GM12878 (cell line): ENCODE measurements around the gene HSPBP1.

ENCODE experiments used
- CBX3 ChIP-seq: fragments of 200-600 bp; sonication (generic); IDR thresholded peaks from 2 replicates; pipeline ENCODE4 v1.6.1; 2016; ENCODE audit warnings: low read depth, borderline replicate concordance
- CEBPB ChIP-seq, 2 experiments: fragments of 150-350 bp in 1 of 2; IDR thresholded peaks; 2 replicates each; pipeline ENCODE4 v1.6.1; 2012 to 2014; ENCODE audit warnings: low read depth in 2 of 2, low read length in 2 of 2, borderline replicate concordance in 1 of 2, inconsistent platforms in 1 of 2
- CTCF ChIP-seq, 3 experiments: IDR thresholded peaks in 2 of 3; conservative IDR thresholded peaks in 1 of 3; 2 replicates each; pipeline ENCODE4 v1.5.1; 2011; ENCODE audit warnings: low read depth in 3 of 3, low read length in 3 of 3, mild to moderate bottlenecking in 3 of 3, control low read depth in 2 of 3, moderate library complexity in 2 of 3, inconsistent platforms in 1 of 3, mixed read lengths in 1 of 3; ENCODE audit not compliant: control insufficient read depth in 2 of 3, insufficient read depth in 1 of 3; ENCODE audit errors: extremely low read depth in 1 of 3
- EP300 ChIP-seq, 2 experiments: fragments of 150-350 bp in 1 of 2; IDR thresholded peaks; 2 replicates each; pipeline ENCODE4 v1.6.1; 2011 to 2012; ENCODE audit warnings: low read depth in 2 of 2, low read length in 2 of 2, borderline replicate concordance in 1 of 2, improper control_type of control experiment in 1 of 2, inconsistent platforms in 1 of 2; ENCODE audit not compliant: control insufficient read depth in 1 of 2
- ESRRA ChIP-seq: IDR thresholded peaks from 2 replicates; pipeline ENCODE4 v1.6.1; 2012; ENCODE audit warnings: mild to moderate bottlenecking, low read length, improper control_type of control experiment
- EZH2 ChIP-seq: IDR thresholded peaks from 2 replicates; pipeline ENCODE4 v1.6.1; 2012; ENCODE audit warnings: low read depth, mild to moderate bottlenecking, control low read depth, inconsistent platforms, low read length, borderline replicate concordance; ENCODE audit not compliant: control insufficient read depth
- GABPA ChIP-seq: IDR thresholded peaks from 2 replicates; pipeline ENCODE4 v1.6.1; 2014; ENCODE audit warnings: antibody characterized with exemption, low read depth, mild to moderate bottlenecking, inconsistent platforms
- HDAC2 ChIP-seq: fragments of 200-600 bp; sonication (generic); IDR thresholded peaks from 2 replicates; pipeline ENCODE4 v1.6.1; 2017
- HDGF ChIP-seq: fragments of 450-650 bp; IDR thresholded peaks from 2 replicates; pipeline ENCODE4 v1.6.1; 2016; ENCODE audit warnings: antibody characterized with exemption
- MAX ChIP-seq: IDR thresholded peaks from 2 replicates; pipeline ENCODE4 v1.6.1; 2012; ENCODE audit warnings: low read depth, low read length, improper control_type of control experiment
- MXI1 ChIP-seq: fragments of 150-350 bp; IDR thresholded peaks from 2 replicates; pipeline ENCODE4 v1.6.1; 2011; ENCODE audit warnings: low read depth, mild to moderate bottlenecking, inconsistent platforms, low read length, improper control_type of control experiment
- REST ChIP-seq: IDR thresholded peaks from 2 replicates; pipeline ENCODE4 v1.6.1; 2012; ENCODE audit warnings: mild to moderate bottlenecking, low read depth, low read length
- SMC3 ChIP-seq: IDR thresholded peaks from 2 replicates; pipeline ENCODE4 v1.6.1; 2011; ENCODE audit warnings: low read length, improper control_type of control experiment, borderline replicate concordance
- ZNF24 ChIP-seq: fragments of 450-650 bp; IDR thresholded peaks from 2 replicates; pipeline ENCODE4 v1.6.1; 2017; ENCODE audit warnings: antibody characterized with exemption, mild to moderate bottlenecking

GRCh38 chr19:55309448-55309847 is 29.5 kb upstream of the HSPBP1 start:
- TF ChIP-seq CTCF (IDR thresholded peaks at IDR 0.05 in 2 of 3, conservative IDR thresholded peaks at IDR 0.05 in 1 of 3; ENCODE audit: control insufficient read depth in 2 of 3, extremely low read depth in 1 of 3, insufficient read depth in 1 of 3, low read depth in 3 of 3, low read length in 3 of 3) (no peak), CBX3 (no peak), ESRRA (no peak), HDGF (no peak), EZH2 (no peak), EP300 (IDR thresholded peaks at IDR 0.05; ENCODE audit: borderline replicate concordance in 1 of 2, control insufficient read depth in 1 of 2, low read depth in 2 of 2, low read length in 2 of 2) (no peak), MXI1 (no peak), CEBPB (IDR thresholded peaks at IDR 0.05; ENCODE audit: borderline replicate concordance in 1 of 2, low read depth in 2 of 2, low read length in 2 of 2) (no peak), GABPA (no peak), ZNF24 (no peak), SMC3 (no peak), MAX (no peak), REST (no peak), HDAC2 (no peak)
